Measurements from ENCODE around the gene CD300A. TPM values are rescaled to one million over a fixed set of nuclear protein-coding genes. Genes with fewer than 3 reads are reported as not detected.

Gene CD300A
- total RNA-seq, 1 donor from 2014 or later, result 2.4 TPM

- ATAC-seq, result no peak
- peak; percentile 32 for DNase-seq (ENCODE audit: missing footprints)
- intact Hi-C loops (cut with DNase I), result loop anchor here (5.0 kb wide), 1 partner anchor 154 kb away; no protein-coding TSS in a partner anchor
These were observed 15.5 kb upstream of the CD300A start for GRCh38 chr17:74450925-74451403.

- intact Hi-C loops (cut with DNase I), result loop anchor here (5.0 kb wide), 1 partner anchor 154 kb away; no protein-coding TSS in a partner anchor
- ATAC-seq, result no peak
- no peak for DNase-seq (ENCODE audit: missing footprints)
These were observed 14.9 kb upstream of the CD300A start for GRCh38 chr17:74451557-74451956.

- ATAC-seq, result no peak
- peak; percentile 55 for DNase-seq (ENCODE audit: missing footprints)
- intact Hi-C loops (cut with DNase I), result loop anchor here (2.0 to 5.0 kb wide), 2 partner anchors 19 to 155 kb away; partner anchors contain the start of gene GPRC5C
These were observed 14.2 kb upstream of the CD300A start for GRCh38 chr17:74452033-74452840.

- intact Hi-C loops (cut with DNase I), result loop anchor here (2.0 to 5.0 kb wide), 2 partner anchors 20 to 156 kb away; partner anchors contain the start of gene GPRC5C
- no peak for ATAC-seq
- peak; percentile 57 for DNase-seq (ENCODE audit: missing footprints)
These were observed 13.4 kb upstream of the CD300A start for GRCh38 chr17:74452841-74453661.

- intact Hi-C loops (cut with DNase I), result loop anchor here (2.0 to 5.0 kb wide), 2 partner anchors 21 to 156 kb away; partner anchors contain the start of gene GPRC5C
- ATAC-seq, result peak; percentile 98
- no peak for DNase-seq (ENCODE audit: missing footprints)
These were observed 12.7 kb upstream of the CD300A start for GRCh38 chr17:74453665-74454196.

- DNase-seq (ENCODE audit: missing footprints), result peak; percentile 96
- intact Hi-C loops (cut with DNase I), result loop anchor here (5.0 kb wide), 2 partner anchors 157 to 242 kb away; partner anchors contain the start of gene TTYH2
- peak; percentile 66 for ATAC-seq
These were observed 12.0 kb upstream of the CD300A start for GRCh38 chr17:74454197-74455024.

- DNase-seq (ENCODE audit: missing footprints) (peak; percentile 53), ATAC-seq (no peak)
- intact Hi-C loops (cut with DNase I), result loop anchor here (5.0 kb wide), 1 partner anchor 243 kb away; the partner anchor contains the start of gene TTYH2
These were observed 11.3 kb upstream of the CD300A start for GRCh38 chr17:74455025-74455545.

GRCh38 chr17:74455821-74456220 lies 10.6 kb upstream of the CD300A start:
- intact Hi-C loops (cut with DNase I), result loop anchor here (5.0 kb wide), 1 partner anchor 244 kb away; the partner anchor contains the start of gene TTYH2
- peak; percentile 23 for DNase-seq (ENCODE audit: missing footprints)

GRCh38 chr17:74457146-74457819 lies 9.2 kb upstream of the CD300A start:
- peak; percentile 93 for DNase-seq (ENCODE audit: missing footprints)
- no peak for ATAC-seq
- intact Hi-C loops (cut with DNase I), result loop anchor here (1.0 to 5.0 kb wide), 2 partner anchors 78 to 245 kb away; partner anchors contain the start of gene TTYH2

More at GRCh38 chr17:74455821-74456220, 10.6 kb upstream of the CD300A start:
- no peak for ATAC-seq

GRCh38 chr17:74457820-74458166 lies 8.6 kb upstream of the CD300A start:
- intact Hi-C loops (cut with DNase I), result loop anchor here (1.0 to 5.0 kb wide), 2 partner anchors 78 to 245 kb away; partner anchors contain the start of gene TTYH2
- ATAC-seq (no peak), DNase-seq (ENCODE audit: missing footprints) (no peak)

- ATAC-seq (no peak), DNase-seq (ENCODE audit: missing footprints) (no peak)
These were observed 7.6 kb upstream of the CD300A start for GRCh38 chr17:74458835-74459234.

GRCh38 chr17:74459622-74460021 lies 6.8 kb upstream of the CD300A start:
- DNase-seq (ENCODE audit: missing footprints), result no peak
- intact Hi-C loops (cut with DNase I), result loop anchor here (5.0 kb wide), 1 partner anchor 247 kb away; the partner anchor contains the start of gene TTYH2
- no peak for ATAC-seq

More at GRCh38 chr17:74458835-74459234, 7.6 kb upstream of the CD300A start:
- intact Hi-C loops (cut with DNase I), result loop anchor here (5.0 kb wide), 1 partner anchor 247 kb away; the partner anchor contains the start of gene TTYH2

GRCh38 chr17:74460241-74460640 lies 6.2 kb upstream of the CD300A start:
- intact Hi-C loops (cut with DNase I), result no loop called here
- ATAC-seq (no peak), DNase-seq (ENCODE audit: missing footprints) (no peak)

GRCh38 chr17:74460996-74461395 lies 5.4 kb upstream of the CD300A start:
- intact Hi-C loops (cut with DNase I), result no loop called here
- ATAC-seq, result no peak
- DNase-seq (ENCODE audit: missing footprints), result peak; percentile 51

- intact Hi-C loops (cut with DNase I), result no loop called here
- DNase-seq (ENCODE audit: missing footprints) (peak; percentile 39), ATAC-seq (no peak)
These were observed 4.8 kb upstream of the CD300A start for GRCh38 chr17:74461611-74462010.

- intact Hi-C loops (cut with DNase I), result no loop called here
- ATAC-seq (no peak), DNase-seq (ENCODE audit: missing footprints) (no peak)
These were observed 1.6 kb upstream of the CD300A start for GRCh38 chr17:74464730-74465377.

Data from Right ventricle myocardium inferior (tissue), 1 donor.